ENCODE data around the gene ZBTB40. TPM values are rescaled to one million over a fixed set of nuclear protein-coding genes. Genes with fewer than 3 reads are reported as not detected.

Gene ZBTB40
- polyA plus RNA-seq, 3 donors: 1.1 to 17.8 (median 1.3) TPM

GRCh38 chr1:22414244-22414751 is 37.4 kb upstream of the ZBTB40 start:
- Mint-ChIP-seq H3K4me3 (no peak overlapping the region), H3K27ac (no peak overlapping the region), H3K36me3 (no peaks in the 10 kb centered on the region), H3K27me3 (ENCODE audit: low read depth in 3 of 3) (peaks cover 4 to 16% (median 11%) of the 10 kb centered on the region in 3 donors), H3K4me1 (peaks cover 3% of the 10 kb centered on the region), H3K9me3 (peaks cover 0 to 2% (median 0%) of the 10 kb centered on the region in 7 donors)
- H3K4me3 ChIP-seq (replicated peaks in 1 of 3; ENCODE audit: low read depth in 2 of 3, low read length in 3 of 3): no peak overlapping the region
- no peaks in the 10 kb centered on the region for H4K20me1 ChIP-seq (ENCODE audit: insufficient read depth, low read length)
- no peaks in the 10 kb centered on the region for H3K79me2 ChIP-seq (ENCODE audit: insufficient read depth, low read length)
- peaks cover 0 to 2% of the 10 kb centered on the region in 2 donors for H3K27me3 ChIP-seq (ENCODE audit: control insufficient read depth in 2 of 2, insufficient read depth in 2 of 2, low read length in 2 of 2)
- no peak overlapping the region for H3K27ac ChIP-seq (ENCODE audit: low read depth in 1 of 2, low read length in 2 of 2)
- no peaks in the 10 kb centered on the region for H3K36me3 ChIP-seq (replicated peaks in 1 of 2; ENCODE audit: control insufficient read depth in 1 of 2, insufficient read depth in 2 of 2, low read length in 2 of 2)
- no peak for DNase-seq
- H3K9ac ChIP-seq (ENCODE audit: insufficient read depth, low read length, poor library complexity, severe bottlenecking): no peak overlapping the region
- no peak overlapping the region for H2AFZ ChIP-seq (ENCODE audit: insufficient read depth, low read depth, low read length, poor library complexity, severe bottlenecking)
- no peaks in the 10 kb centered on the region for H3K4me1 ChIP-seq (ENCODE audit: control insufficient read depth in 1 of 2, insufficient read depth in 2 of 2, low read length in 2 of 2)
- no peak for TF ChIP-seq CTCF (IDR thresholded peaks at IDR 0.05)
- no peaks in the 10 kb centered on the region for H3K9me3 ChIP-seq (replicated peaks in 1 of 2; ENCODE audit: control insufficient read depth in 1 of 2, insufficient read depth in 1 of 2, low read length in 2 of 2)
- intact Hi-C loops (cut with micrococcal nuclease): no loop called here
- no peak overlapping the region for H3K4me2 ChIP-seq (replicated peaks; ENCODE audit: extremely low read depth, low read length, poor library complexity, severe bottlenecking)
- WGBS (ENCODE audit: insufficient coverage): 87% methylated on average over 9 of the region's 11 CpGs

GRCh38 chr1:22415489-22415888 is 36.2 kb upstream of the ZBTB40 start:
- Mint-ChIP-seq H3K36me3 (no peaks in the 10 kb centered on the region), H3K9me3 (peaks cover 0 to 2% (median 0%) of the 10 kb centered on the region in 7 donors), H3K4me1 (peaks cover 3% of the 10 kb centered on the region), H3K4me3 (no peak overlapping the region), H3K27ac (no peak overlapping the region), H3K27me3 (ENCODE audit: low read depth in 3 of 3) (peaks cover 10 to 25% (median 16%) of the 10 kb centered on the region in 3 donors)
- no peak overlapping the region for H3K9ac ChIP-seq (ENCODE audit: insufficient read depth, low read length, poor library complexity, severe bottlenecking)
- H2AFZ ChIP-seq (ENCODE audit: insufficient read depth, low read depth, low read length, poor library complexity, severe bottlenecking): no peak overlapping the region
- no peaks in the 10 kb centered on the region for H3K9me3 ChIP-seq (replicated peaks in 1 of 2; ENCODE audit: control insufficient read depth in 1 of 2, insufficient read depth in 1 of 2, low read length in 2 of 2)
- H3K79me2 ChIP-seq (ENCODE audit: insufficient read depth, low read length): no peaks in the 10 kb centered on the region
- TF ChIP-seq CTCF (IDR thresholded peaks at IDR 0.05): no peak
- WGBS (ENCODE audit: insufficient coverage): 81% methylated on average over 7 of the region's 7 CpGs
- no peak overlapping the region for H3K4me2 ChIP-seq (replicated peaks; ENCODE audit: extremely low read depth, low read length, poor library complexity, severe bottlenecking)
- DNase-seq: no peak
- H3K27ac ChIP-seq (ENCODE audit: low read depth in 1 of 2, low read length in 2 of 2): no peak overlapping the region
- peaks cover 2 to 9% of the 10 kb centered on the region in 2 donors for H3K27me3 ChIP-seq (ENCODE audit: control insufficient read depth in 2 of 2, insufficient read depth in 2 of 2, low read length in 2 of 2)
- intact Hi-C loops (cut with micrococcal nuclease): loop anchor here in 1 of 2 donors (5.0 kb wide), 1 partner anchor 227 kb away; the partner anchor contains the start of gene C1QC
- no peak overlapping the region for H3K4me3 ChIP-seq (replicated peaks in 1 of 3; ENCODE audit: low read depth in 2 of 3, low read length in 3 of 3)
- H3K4me1 ChIP-seq (ENCODE audit: control insufficient read depth in 1 of 2, insufficient read depth in 2 of 2, low read length in 2 of 2): no peaks in the 10 kb centered on the region
- H3K36me3 ChIP-seq (replicated peaks in 1 of 2; ENCODE audit: control insufficient read depth in 1 of 2, insufficient read depth in 2 of 2, low read length in 2 of 2): no peaks in the 10 kb centered on the region
- no peaks in the 10 kb centered on the region for H4K20me1 ChIP-seq (ENCODE audit: insufficient read depth, low read length)
